ENCODE results near the gene PLXNA4. TPM values are rescaled to one million over a fixed set of nuclear protein-coding genes. Genes with fewer than 3 reads are reported as not detected.

The PLXNA4 gene
- total and polyA plus RNA-seq, 2 experiments from 2014 or later = 0.32 TPM; not detected in 1

DNA sequence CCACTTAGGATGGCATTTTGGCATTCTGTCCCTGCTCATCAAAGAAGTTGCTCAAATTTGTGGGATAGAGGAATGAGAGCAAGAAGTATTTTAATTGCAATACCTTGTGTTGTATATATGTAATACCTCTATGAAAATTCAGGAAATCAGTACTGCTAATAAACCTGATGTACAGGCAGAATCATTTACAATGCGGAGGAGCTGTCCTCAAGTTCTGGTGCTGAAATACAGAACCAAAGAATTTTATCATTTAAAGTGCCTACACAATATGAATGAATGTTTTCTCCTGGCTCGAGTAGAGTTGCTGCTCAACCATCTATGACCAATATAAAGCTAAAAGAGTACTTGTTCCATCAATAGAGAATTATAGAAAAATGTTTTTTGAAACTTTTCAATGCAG is 305.8 kb downstream of the PLXNA4 start:
- H3K27ac ChIP-seq = no peak overlapping the region
- H3K4me3 ChIP-seq = no peak overlapping the region
- H3K9me3 ChIP-seq (ENCODE audit: low read depth) = no peaks in the 10 kb centered on the region
- no peaks in the 10 kb centered on the region; the same call in 1 of the 2 replicates for H3K27me3 ChIP-seq (replicated peaks; ENCODE audit: insufficient read depth)
- H3K4me1 ChIP-seq (ENCODE audit: insufficient read depth) = no peaks in the 10 kb centered on the region
- no peaks in the 10 kb centered on the region for H3F3A ChIP-seq (ENCODE audit: insufficient read depth)
- 20 to 24% methylated on average over 2 of the region's 2 CpGs for WGBS, 2 experiments (ENCODE audit: low coverage in 1 of 2, low lambda C conversion rate in 2 of 2, missing lambda C conversion rate in 2 of 2)
- DNase-seq = peak; percentile 25
- no peaks in the 10 kb centered on the region for H4K20me1 ChIP-seq (ENCODE audit: insufficient read depth)
- H3K4me2 ChIP-seq (ENCODE audit: unreplicated experiment) = no peak overlapping the region
- H2AFZ ChIP-seq = no peak overlapping the region
- TF ChIP-seq EZH2phosphoT487 (IDR thresholded peaks at IDR 0.05; ENCODE audit: insufficient read depth, low read depth) (no peak), EZH2 (IDR thresholded peaks at IDR 0.05; ENCODE audit: insufficient read depth, poor library complexity, severe bottlenecking) (no peak)
- H3K36me3 ChIP-seq (ENCODE audit: low read depth) = no peaks in the 10 kb centered on the region
- in situ Hi-C loops (cut with MboI) = loop anchor here (25.0 kb wide), 1 partner anchor 583 kb away; no protein-coding TSS in a partner anchor
- H3K9me2 ChIP-seq (ENCODE audit: insufficient read depth) = no peaks in the 10 kb centered on the region
- H3K79me2 ChIP-seq (ENCODE audit: insufficient read depth) = no peaks in the 10 kb centered on the region
- H3K9ac ChIP-seq = no peak overlapping the region

DNA sequence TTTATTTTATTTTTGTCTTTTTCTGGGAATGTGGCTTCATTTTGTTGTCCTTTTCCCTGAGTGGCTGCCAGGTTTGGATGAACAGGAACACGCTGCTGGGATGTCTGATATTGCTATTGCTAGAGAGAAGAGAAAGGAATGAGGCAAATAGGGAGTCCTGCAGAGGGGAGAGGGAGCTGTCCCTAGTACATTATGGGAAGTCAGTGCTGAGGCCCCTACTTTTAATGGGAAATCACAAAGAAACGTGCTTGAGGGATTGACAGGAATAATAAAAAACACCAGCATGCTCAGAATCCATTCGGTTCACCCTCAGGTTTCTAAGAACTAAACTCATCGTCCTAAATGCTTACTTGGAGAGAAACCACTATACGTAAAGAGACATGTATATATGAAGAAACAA is 306.6 kb downstream of the PLXNA4 start:
- no peak for DNase-seq
- Histone ChIP-seq H3K4me3 (no peak overlapping the region), H2AFZ (no peak overlapping the region), H4K20me1 (ENCODE audit: insufficient read depth) (no peaks in the 10 kb centered on the region), H3K9me3 (ENCODE audit: low read depth) (no peaks in the 10 kb centered on the region), H3K27me3 (replicated peaks; ENCODE audit: insufficient read depth) (no peaks in the 10 kb centered on the region; the same call in 1 of the 2 replicates), H3K4me2 (ENCODE audit: unreplicated experiment) (no peak overlapping the region), H3K79me2 (ENCODE audit: insufficient read depth) (no peaks in the 10 kb centered on the region), H3K36me3 (ENCODE audit: low read depth) (no peaks in the 10 kb centered on the region), H3K9ac (no peak overlapping the region), H3K27ac (no peak overlapping the region), H3K9me2 (ENCODE audit: insufficient read depth) (no peaks in the 10 kb centered on the region), H3F3A (ENCODE audit: insufficient read depth) (no peaks in the 10 kb centered on the region), H3K4me1 (ENCODE audit: insufficient read depth) (no peaks in the 10 kb centered on the region)
- in situ Hi-C loops (cut with MboI) = loop anchor here (25.0 kb wide), 1 partner anchor 582 kb away; no protein-coding TSS in a partner anchor
- TF ChIP-seq EZH2 (IDR thresholded peaks at IDR 0.05; ENCODE audit: insufficient read depth, poor library complexity, severe bottlenecking) (no peak), EZH2phosphoT487 (IDR thresholded peaks at IDR 0.05; ENCODE audit: insufficient read depth, low read depth) (no peak)
- WGBS, 2 experiments (ENCODE audit: low coverage in 1 of 2, low lambda C conversion rate in 2 of 2, missing lambda C conversion rate in 2 of 2) = 38 to 48% methylated on average over 5 of the region's 5 CpGs

DNA sequence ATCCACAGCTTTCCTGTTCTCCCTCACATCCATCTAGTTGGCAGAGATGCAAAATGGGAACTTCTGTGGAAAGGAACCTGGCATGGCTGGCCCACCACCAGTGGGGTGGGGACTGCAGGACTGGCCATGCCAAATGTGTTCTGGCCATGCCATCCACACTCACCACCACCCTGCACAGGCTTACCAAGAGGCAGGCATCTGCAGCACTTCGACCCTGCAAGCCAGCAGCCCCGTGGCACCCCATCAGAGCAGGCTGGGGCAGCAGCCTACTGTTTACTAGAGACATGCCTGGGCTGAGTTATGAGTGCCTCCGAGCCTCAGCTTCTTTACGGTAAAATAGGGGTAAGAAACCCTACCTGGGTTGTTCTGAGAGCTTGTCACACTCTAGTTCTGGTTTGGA is 313.1 kb downstream of the PLXNA4 start:
- no peaks in the 10 kb centered on the region for H3F3A ChIP-seq (ENCODE audit: insufficient read depth)
- H3K4me3 ChIP-seq = no peak overlapping the region
- H3K36me3 ChIP-seq (ENCODE audit: low read depth) = no peaks in the 10 kb centered on the region
- H2AFZ ChIP-seq = no peak overlapping the region
- no peaks in the 10 kb centered on the region for H3K9me2 ChIP-seq (ENCODE audit: insufficient read depth)
- H3K27ac ChIP-seq = no peak overlapping the region
- no peaks in the 10 kb centered on the region for H3K79me2 ChIP-seq (ENCODE audit: insufficient read depth)
- TF ChIP-seq EZH2phosphoT487 (IDR thresholded peaks at IDR 0.05; ENCODE audit: insufficient read depth, low read depth) (no peak), EZH2 (IDR thresholded peaks at IDR 0.05; ENCODE audit: insufficient read depth, poor library complexity, severe bottlenecking) (no peak)
- in situ Hi-C loops (cut with MboI) = loop anchor here (25.0 kb wide), 1 partner anchor 576 kb away; no protein-coding TSS in a partner anchor
- no peak for DNase-seq
- H3K9me3 ChIP-seq (ENCODE audit: low read depth) = no peaks in the 10 kb centered on the region
- no peak overlapping the region for H3K4me2 ChIP-seq (ENCODE audit: unreplicated experiment)
- H3K27me3 ChIP-seq (replicated peaks; ENCODE audit: insufficient read depth) = no peaks in the 10 kb centered on the region; the same call in 1 of the 2 replicates
- H4K20me1 ChIP-seq (ENCODE audit: insufficient read depth) = no peaks in the 10 kb centered on the region
- 44 to 48% methylated on average over 4 of the region's 4 CpGs for WGBS, 2 experiments (ENCODE audit: low coverage in 1 of 2, low lambda C conversion rate in 2 of 2, missing lambda C conversion rate in 2 of 2)
- no peak overlapping the region for H3K9ac ChIP-seq
- no peaks in the 10 kb centered on the region for H3K4me1 ChIP-seq (ENCODE audit: insufficient read depth)

- TF ChIP-seq EZH2phosphoT487 (IDR thresholded peaks at IDR 0.05; ENCODE audit: insufficient read depth, low read depth) = no peak
- no peak for TF ChIP-seq EZH2 (IDR thresholded peaks at IDR 0.05; ENCODE audit: insufficient read depth, poor library complexity, severe bottlenecking)
- Histone ChIP-seq H3K4me3 (no peak overlapping the region), H3K36me3 (ENCODE audit: low read depth) (no peaks in the 10 kb centered on the region), H3K27me3 (replicated peaks; ENCODE audit: insufficient read depth) (no peaks in the 10 kb centered on the region; the same call in 1 of the 2 replicates), H3K4me2 (ENCODE audit: unreplicated experiment) (no peak overlapping the region), H2AFZ (no peak overlapping the region), H3K9ac (no peak overlapping the region), H3K4me1 (ENCODE audit: insufficient read depth) (no peaks in the 10 kb centered on the region), H3K9me2 (ENCODE audit: insufficient read depth) (no peaks in the 10 kb centered on the region), H4K20me1 (ENCODE audit: insufficient read depth) (no peaks in the 10 kb centered on the region), H3K27ac (no peak overlapping the region), H3K79me2 (ENCODE audit: insufficient read depth) (no peaks in the 10 kb centered on the region), H3K9me3 (ENCODE audit: low read depth) (no peaks in the 10 kb centered on the region), H3F3A (ENCODE audit: insufficient read depth) (no peaks in the 10 kb centered on the region)
- in situ Hi-C loops (cut with MboI) = loop anchor here (25.0 kb wide), 1 partner anchor 575 kb away; no protein-coding TSS in a partner anchor
- WGBS, 2 experiments (ENCODE audit: low coverage in 1 of 2, low lambda C conversion rate in 2 of 2, missing lambda C conversion rate in 2 of 2) = 36 to 43% methylated on average over 6 of the region's 6 CpGs
- DNase-seq = no peak
Observed at GRCh38 chr7:132262160-132262470, 314.2 kb downstream of the PLXNA4 start.

Measured in GM23248 (cell line).